GM19397 (cell line): ENCODE measurements around the gene ERC2.
"Not testable (repeated sequence)": the region's sequence is repeated elsewhere in the genome, so short reads cannot be mapped to it uniquely, and the experiment has no call there.

Experiments used
- ATAC-seq: cut with Tn5 transposase; IDR thresholded peaks from one replicate; pipeline ENCODE4 v1.9.1; 2021; ENCODE audit warnings: mild to moderate bottlenecking, moderate library complexity; ENCODE audit not compliant: unreplicated experiment

ERC2 gene

DNA sequence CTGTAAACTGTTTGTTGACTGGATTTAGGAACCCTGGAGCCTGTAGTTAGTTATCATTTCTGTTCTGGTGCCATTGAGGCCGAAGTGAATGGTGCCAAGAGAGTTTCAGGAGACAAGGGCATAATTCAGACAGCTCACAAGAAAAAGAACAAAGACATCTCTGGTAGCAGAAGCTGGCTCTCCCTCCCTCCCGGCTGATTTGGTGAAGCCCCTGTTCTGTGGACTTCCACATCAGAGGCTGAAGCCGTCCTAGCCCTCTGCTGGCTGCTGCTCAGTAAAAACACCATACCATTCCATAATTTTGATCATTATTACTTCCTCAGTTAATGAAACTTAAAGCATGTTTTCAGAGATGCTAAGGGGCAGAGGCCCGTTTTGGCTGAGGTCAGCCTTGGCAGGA is 599.9 kb downstream of the ERC2 start:
- ATAC-seq, result no peak

DNA sequence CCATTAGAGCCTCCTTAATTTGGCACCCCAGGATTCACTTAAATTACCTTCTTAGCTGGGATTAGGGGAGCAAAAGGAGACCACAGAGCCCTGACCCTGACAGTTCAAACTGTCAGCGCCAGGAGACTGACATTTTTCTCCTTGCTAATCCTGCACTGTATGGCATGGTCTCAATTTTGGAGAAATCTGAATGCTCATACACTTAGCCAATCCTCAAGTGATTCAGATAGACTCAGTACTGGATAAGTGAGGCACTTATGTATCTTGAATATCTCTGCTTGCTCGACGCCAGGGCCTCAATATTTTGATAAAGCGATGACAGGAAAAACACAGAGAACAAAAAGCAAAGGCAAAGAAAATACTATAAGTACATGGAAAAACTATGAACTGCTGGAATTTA is 605.2 kb downstream of the ERC2 start:
- ATAC-seq, result no peak

DNA sequence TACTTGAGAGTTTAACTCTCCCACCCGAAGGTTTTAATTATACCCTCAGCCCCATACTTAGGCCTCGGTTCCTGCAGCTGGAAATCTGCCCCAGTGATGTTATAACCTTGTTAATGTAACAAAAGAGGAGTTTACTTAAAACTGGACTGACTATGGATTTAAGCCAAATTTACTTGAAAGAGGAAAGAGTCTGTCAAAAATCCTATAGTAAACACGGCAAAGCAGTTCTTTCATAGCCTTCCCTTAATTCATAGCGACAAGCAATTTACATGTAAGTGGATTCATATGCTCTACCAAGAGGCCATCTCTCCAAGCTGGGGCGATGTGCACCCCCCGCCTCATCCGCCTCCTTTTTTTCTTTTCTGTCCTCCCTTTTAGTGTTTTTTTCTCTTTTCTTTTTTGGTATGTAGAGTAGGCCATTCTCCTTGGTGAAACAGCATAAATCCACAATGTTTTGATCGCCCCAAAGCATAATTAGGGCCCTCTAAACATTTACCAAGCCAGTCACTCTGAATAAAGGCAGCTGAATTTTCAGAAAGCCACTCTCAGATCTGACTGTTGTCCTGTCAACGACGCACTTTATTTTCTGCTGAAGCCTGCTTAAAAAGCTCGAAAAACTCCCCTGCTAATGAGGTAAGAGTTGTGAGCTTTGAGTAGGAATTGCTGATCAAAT is 608.1 kb downstream of the ERC2 start:
- no peak for ATAC-seq

DNA sequence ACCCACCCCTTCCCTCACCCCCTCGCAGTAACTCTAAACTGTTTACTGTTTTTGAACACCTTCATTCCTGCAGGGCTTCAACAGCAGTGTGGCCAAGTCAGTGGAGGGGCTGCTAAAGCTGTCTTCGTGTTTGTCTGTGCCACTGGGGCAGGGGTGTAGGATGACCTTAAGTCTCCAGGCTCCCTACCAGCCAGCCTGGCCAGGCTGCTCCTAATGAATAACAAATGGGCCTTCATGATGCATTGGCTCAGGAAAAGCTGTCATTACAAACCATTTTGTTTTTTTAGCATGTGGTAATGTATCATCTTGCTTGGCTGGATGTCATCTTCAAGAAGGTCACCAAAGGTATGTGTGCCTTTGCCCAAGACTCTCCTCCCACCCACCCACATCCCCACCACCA is 609.0 kb downstream of the ERC2 start:
- ATAC-seq, result no peak

DNA sequence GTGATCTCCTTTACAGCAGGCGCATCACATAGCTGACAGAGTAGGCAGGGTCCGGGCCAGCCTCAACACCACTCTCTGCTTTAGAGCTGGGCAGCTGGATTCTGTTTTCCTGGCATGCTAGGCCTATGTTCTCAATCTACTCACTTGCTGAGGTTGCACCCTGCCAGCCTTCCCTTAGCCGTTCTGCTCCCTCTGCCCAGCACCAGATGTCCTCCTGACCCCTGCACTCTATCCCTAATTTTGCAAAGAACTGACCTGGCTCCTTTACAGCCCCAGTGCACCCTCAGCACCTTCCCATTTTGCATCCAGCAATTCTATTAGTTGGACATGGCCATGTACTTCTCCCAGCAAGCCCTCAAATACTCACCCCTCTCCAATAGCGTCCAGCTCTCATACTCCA is 609.5 kb downstream of the ERC2 start:
- no peak for ATAC-seq

DNA sequence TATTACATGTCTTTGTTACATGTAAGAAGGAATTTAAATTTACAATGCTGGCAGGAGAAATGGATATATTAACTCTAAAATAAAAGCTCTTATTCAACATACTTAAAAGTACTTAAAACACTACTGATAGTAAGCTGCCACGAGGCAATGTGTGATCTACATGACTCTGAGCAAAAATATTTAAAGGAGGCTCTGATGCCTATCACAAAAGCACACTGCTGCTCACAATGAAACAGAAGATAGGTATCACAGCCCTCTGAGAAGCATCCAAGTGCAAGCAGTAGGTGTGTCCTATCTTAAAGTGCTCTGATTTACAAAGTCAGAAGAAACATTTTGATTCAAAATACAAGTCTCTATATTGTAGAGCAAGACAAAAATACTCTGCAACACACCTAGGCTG is 610.0 kb downstream of the ERC2 start:
- no peak for ATAC-seq

DNA sequence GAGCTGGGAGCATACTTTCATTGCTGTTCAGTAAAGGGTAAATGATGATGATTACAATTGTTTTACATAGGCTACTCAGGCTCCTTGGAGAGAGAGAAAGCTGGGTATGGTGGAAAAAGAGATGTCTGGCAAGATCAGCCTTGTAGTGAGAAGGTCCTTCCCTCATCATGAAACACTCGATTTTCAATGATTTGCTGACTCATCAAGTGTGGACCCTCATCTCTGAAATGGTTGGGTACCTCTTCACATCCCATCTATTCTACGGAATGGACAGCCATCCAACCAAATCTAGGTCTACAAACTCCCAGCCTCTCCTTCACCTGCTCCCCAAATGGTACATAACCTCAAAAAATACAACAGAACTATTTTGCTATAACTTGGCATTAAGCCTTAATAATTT is 610.6 kb downstream of the ERC2 start:
- ATAC-seq, result no peak

DNA sequence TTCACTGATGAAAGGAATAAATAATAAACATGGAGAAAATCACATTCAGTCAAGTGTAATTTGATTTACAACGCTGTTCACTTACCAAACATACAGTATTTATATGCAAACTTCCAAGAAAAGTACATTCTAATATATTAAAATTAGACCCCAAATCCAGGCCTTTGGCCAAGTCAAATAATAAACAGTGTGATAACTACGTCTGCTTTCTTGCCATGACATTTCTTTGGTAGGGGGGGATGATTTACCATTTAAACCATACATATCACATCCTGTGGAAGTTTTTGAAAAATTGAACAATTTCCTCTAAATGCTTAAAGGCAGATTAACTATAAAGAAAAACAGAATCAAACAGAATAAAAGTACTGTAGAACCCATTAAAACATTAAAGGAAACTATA is 613.0 kb downstream of the ERC2 start:
- ATAC-seq, result no peak

DNA sequence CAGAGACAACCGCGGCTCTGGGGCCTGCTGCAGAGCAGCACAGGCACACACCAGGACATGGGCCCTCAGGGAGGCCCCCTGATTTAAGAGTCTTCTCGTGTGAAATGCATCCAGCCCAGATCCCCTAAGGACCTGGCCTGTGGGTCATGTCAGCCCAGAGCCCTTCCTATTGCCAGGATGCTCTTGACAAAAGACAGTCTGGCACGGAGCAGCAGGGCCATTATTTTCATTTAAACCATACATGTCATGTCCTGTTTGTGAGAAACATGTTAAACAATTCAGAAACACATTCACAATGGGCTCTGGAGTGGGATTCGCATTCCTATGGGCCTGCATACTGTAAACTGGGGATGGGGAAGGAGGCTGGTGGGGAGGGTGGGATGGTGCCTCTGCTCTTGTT is 613.8 kb downstream of the ERC2 start:
- no peak for ATAC-seq

DNA sequence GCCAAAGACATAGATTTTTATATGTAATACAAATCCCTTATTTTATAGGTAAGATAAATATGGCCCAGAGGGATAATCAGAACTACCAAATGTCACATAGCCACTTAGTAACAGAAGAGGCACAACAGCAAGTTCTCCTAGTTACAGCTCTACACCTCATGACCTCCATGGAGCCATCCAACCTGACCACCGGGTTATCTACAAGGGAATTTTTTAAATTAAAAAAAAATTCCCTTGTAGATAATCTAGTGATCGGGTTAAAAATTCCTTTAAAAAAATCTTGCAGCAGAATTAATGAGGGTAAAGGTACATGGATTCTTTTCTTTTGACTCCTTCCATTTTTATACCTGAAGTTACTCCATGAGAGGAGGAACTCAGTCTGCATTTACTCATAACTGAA is 615.9 kb downstream of the ERC2 start:
- no peak for ATAC-seq

DNA sequence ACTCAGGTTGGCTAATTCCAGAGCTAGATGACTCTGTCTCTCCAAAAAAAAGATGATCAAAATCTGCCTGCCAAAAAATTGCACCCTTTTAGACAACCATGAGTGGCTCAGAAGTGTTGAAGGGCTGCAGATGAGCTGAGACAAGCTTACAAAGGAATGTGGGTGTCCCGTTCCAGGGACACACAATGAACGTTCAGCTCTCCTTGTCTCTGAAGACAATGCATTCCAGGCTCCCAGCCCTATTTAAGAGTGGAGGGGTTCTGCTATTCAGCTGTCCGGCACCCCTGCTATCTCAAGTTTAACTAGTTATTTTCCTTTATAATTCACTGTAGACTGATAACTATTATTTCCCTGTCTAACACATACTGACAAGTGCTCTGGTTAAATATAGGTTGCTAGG is 626.1 kb downstream of the ERC2 start:
- ATAC-seq, result no peak

DNA sequence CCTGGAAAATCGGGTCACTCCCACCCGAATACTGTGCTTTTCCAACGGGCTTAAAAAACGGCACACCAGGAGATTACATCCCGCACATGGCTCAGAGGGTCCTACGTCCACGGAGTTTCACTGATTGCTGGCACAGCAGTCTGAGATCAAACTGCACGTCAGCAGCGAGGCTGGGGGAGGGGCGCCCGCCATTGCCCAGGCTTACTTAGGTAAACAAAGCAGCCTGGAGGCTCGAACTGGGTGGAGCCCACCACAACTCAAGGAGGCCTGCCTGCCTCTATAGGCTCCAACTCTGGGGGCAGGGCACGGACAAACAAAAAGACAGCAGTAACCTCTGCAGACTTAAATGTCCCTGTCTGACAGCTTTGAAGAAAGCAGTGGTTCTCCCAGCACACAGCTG is 636.4 kb downstream of the ERC2 start:
- ATAC-seq, result not testable (repeated sequence)

DNA sequence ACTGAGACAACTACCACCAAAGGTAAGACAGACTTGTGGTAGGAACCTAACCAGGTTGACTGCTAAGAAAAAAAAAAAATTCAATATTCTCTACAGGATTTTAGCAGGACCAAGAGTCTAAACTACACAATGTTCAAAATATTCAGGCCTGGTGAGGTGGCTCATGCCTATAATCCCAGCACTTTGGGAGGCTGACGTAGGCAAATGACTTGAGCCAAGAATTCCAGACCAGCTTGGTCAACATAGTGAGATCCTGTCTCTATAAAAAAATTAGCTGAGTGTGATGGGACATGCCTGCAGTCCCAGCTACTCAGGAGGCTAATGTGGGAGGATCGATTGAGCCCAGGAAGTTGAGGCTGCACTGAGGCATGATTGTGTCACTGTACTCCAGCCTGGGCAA is 639.6 kb downstream of the ERC2 start:
- no peak for ATAC-seq

DNA sequence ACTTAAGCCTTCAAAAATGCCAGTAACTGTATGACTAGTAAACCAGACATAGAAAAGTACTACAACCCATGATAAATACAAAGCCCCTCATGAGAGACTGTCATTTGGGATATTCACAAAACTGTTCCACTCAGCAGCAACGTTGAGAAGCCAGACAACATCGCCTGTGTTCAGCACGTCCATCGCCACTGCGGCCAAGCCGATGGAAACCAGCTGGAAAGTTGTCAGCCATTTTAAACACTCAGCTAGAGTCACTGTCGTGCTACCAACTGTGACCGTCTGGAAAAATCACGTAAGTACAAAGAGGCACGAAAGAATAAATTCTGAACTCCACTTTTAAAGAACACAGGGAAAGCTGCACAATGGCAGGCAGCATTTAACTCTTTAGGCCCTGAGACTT is 640.5 kb downstream of the ERC2 start:
- ATAC-seq, result no peak

DNA sequence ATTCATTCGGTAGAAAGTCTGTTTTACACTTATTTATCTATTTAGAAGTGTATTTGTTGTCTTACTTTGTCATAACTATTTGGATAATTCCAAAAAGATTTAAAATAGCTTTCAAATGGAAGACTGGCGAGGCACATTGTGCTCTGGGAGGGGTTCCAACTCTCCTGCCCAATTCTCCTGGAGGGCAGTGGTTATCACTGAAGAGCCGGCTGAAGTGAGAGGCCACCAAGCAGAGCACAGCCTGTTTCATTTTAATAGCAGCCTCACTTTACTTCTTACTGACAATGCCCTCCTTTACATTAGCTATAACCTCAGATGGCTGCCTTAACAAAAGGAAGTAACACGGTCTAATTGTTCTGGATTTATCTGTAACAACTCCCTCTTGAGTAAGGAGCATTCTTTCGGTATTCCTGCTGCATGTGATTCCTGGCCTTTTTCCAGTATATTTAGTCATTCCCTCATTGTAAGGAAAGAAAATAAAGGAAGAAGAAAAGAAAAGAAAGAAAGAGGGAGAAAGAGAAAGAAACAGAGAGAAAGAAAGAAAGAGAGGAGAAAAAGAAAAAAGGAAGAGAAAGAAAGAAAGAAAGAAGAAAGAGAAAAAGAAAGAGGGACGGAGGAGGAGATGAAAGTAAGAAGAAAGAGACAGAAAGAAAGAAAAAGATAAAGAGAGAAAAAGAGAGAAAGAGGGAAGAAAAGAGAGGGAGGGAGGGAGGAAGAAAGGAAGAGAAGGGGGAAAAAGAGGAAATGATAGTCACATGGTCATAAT is 641.4 kb downstream of the ERC2 start:
- ATAC-seq, result no peak

DNA sequence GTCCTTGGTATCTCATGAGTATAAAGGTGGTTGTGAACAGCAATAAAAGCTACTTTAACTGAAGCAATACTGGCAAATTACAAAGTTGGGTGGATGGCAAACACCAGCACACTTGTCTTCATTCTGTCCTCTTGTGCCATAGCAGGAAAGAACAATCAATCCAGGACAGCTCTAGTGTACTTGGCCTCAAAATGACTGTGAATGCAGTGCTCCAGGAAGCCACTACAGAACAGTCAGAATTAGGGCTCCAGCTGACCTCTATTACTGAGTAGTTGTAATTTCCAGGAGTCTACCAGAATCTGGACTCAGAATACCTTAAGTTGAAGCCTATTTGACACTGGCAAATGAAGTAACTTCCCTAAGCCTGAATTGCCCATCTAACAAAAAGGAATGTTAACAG is 642.2 kb downstream of the ERC2 start:
- no peak for ATAC-seq

DNA sequence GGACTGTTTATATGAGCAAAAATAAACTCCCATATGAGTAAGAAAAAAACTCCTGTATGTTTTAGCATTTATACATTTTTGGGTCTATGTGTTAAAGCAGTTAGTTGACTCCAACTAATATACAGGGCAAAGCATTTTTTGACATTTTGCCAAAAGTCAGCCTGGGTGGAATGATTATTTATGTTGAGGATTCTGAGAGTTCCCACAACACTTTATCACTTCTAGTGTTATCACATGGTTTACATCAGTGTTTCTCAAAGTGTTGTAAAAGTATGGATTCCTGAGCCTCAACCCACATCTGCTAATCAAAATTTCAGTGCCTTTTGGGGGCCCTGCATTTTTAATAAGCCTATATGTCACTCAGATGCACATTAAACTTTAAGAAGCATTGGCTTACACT is 643.9 kb downstream of the ERC2 start:
- ATAC-seq, result no peak

DNA sequence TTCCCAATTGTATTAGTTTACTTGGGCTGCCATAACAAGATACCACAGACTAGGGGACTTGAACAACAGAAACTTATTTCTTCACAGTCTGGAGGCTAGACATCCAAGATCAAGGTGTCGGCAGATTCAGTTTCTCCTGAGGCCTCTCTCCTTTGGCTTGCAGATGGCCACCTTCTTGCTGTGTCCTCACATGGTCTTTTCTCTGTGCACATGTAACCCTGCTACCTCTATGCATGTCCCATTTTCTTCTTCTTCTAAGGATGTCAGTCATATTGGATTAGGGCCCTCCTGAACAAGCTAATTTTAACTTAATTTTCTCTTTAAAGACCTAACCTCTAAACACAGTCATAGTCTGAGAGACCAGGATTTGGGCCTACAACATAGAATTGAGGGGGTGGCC is 644.4 kb downstream of the ERC2 start:
- no peak for ATAC-seq

DNA sequence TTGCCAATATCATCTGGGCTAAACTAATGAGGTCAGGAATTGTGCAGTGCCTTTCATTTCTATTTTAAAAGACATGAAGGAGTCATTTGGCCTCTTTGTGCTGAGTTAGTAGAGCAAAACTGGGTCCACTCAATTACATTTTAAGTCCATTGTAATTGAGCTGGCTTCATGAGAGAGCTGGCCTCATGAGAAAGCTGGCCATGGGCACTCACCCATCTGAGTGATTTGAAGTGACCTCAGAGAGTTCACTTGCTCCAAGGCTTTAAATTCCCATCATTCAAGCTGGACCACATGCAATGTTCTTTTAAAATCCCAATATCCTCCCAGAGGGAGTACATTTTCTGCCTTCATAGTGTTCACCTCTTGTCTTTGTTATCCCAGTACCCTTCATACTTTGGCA is 645.3 kb downstream of the ERC2 start:
- no peak for ATAC-seq

DNA sequence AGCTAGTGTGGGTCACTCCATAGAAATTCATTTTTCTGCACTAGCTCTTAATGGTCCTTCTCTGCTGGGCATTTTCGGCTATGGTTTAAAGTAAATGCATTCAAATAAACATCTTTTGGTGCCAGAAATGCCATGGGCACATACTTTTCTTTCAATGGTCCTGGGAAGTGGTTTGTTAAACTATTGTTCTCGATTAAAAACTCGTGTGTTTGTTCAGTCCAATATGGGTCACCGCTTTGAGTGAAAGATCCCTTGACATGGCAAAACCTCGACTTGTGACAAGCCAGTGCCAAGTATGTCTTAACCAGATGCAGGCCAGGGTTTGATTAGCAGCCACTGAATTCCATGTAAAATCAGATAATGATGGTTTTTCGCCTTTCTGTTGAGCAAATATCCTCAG is 649.3 kb downstream of the ERC2 start:
- no peak for ATAC-seq

DNA sequence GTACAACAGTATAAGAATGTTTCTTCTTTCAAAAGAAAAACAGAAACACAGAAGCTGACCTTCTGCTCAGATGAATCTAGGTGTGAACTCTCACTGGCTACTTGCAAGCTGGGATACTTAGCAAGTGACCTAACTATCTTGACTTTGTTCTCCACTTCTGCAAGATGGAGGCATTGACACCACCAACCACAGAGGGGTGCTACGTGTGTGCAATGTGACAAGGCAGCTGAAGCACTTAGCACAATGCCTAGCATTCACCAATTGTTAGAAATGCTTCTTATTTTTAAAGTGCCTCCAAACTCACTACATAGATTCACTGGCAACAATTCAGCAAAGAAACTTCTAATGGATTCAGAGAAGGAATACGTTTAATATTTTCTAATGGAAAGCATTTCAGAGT is 649.8 kb downstream of the ERC2 start:
- no peak for ATAC-seq

DNA sequence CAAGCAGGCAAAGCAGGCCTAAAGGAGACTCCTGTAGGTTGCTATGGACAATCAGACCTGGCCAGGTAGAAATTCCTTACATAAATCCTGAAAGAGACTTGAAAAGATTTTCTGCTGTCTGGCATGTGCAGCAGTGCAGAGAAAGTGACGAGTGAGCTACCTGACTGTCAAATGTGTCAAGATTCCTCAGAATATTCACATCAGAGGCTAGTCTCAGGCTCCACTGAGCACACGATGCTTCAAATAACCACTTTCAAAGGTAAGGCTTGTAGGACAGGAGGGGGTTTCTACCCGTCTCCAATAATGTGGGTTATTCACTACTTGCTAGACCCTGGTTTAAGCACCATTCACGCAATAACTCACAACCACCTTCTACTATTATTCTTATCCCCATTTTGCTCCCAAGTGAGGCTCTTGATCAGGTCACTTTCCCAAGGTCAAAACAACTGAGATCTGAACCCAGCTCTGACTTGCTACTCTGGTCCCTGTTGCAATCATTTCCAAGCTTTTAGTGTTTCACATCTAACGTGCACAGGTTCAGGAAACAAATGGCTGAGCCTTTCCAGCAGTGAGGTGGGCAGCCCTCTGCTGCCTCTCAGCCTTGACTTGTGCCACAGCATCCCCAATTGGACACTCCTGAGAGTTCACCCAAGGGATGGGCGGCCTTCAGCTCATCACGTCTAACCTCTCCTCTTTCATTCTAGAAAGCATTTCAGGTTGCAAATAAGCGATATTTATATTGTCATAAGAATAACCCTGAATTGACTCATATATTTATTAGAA is 651.3 kb downstream of the ERC2 start:
- no peak for ATAC-seq
